ENCODE results near the gene TMEM63B. TPM values are rescaled to one million over a fixed set of nuclear protein-coding genes. Genes with fewer than 3 reads are reported as not detected.

Gene TMEM63B
- total RNA-seq, 2 donors from 2014 or later: 7.6 to 11.9 TPM

- intact Hi-C loops (cut with DNase I): loop anchor here (10.0 kb wide), 1 partner anchor 169 kb away; the partner anchor contains the start of gene SPATS1
- no peak overlapping the region for H3K27ac ChIP-seq
- no peaks in the 10 kb centered on the region for H3K27me3 ChIP-seq
- no peak overlapping the region for H3K4me3 ChIP-seq
- DNase-seq: no peak
- TF ChIP-seq CTCF (IDR thresholded peaks at IDR 0.05) (no peak), POLR2A (IDR thresholded peaks at IDR 0.05) (no peak)
- H3K36me3 ChIP-seq (replicated peaks in 1 of 2; ENCODE audit: insufficient read depth in 1 of 2, low read depth in 2 of 2): no peaks in the 10 kb centered on the region
- no peak for ATAC-seq
- H3K4me1 ChIP-seq: peaks cover 4% of the 10 kb centered on the region
- 73 to 74% methylated on average over 6 to 15 of the region's 15 CpGs for whole genome bisulfite sequencing, 2 donors
- no peaks in the 10 kb centered on the region for H3K9me3 ChIP-seq
Measured at GRCh38 chr6:44176130-44176761, 48.9 kb downstream of the TMEM63B start.

GRCh38 chr6:44176762-44177509 lies 49.6 kb downstream of the TMEM63B start:
- DNase-seq: no peak
- H3K36me3 ChIP-seq (replicated peaks in 1 of 2; ENCODE audit: insufficient read depth in 1 of 2, low read depth in 2 of 2): no peaks in the 10 kb centered on the region
- H3K4me3 ChIP-seq: no peak overlapping the region
- TF ChIP-seq CTCF (IDR thresholded peaks at IDR 0.05): no peak
- TF ChIP-seq POLR2A (IDR thresholded peaks at IDR 0.05): no peak
- intact Hi-C loops (cut with DNase I): loop anchor here (10.0 kb wide), 1 partner anchor 168 kb away; the partner anchor contains the start of gene SPATS1
- H3K9me3 ChIP-seq: no peaks in the 10 kb centered on the region
- ATAC-seq: no peak
- no peaks in the 10 kb centered on the region for H3K27me3 ChIP-seq
- WGBS, 2 donors: 65 to 81% methylated on average over 23 of the region's 24 CpGs
- H3K27ac ChIP-seq: no peak overlapping the region
- peaks cover 4% of the 10 kb centered on the region for H3K4me1 ChIP-seq

GRCh38 chr6:44177691-44178423 lies 50.5 kb downstream of the TMEM63B start:
- ATAC-seq (peak; percentile 57), DNase-seq (peak in 3 of 4 donors; percentile 31 to 62 (median 50))
- no peak for TF ChIP-seq CTCF (IDR thresholded peaks at IDR 0.05)
- TF ChIP-seq POLR2A (IDR thresholded peaks at IDR 0.05): no peak
- H3K27ac ChIP-seq: no peak overlapping the region
- peaks cover 3% of the 10 kb centered on the region for H3K4me1 ChIP-seq
- intact Hi-C loops (cut with DNase I): loop anchor here (10.0 kb wide), 1 partner anchor 167 kb away; the partner anchor contains the start of gene SPATS1
- 87 to 90% methylated on average over 13 of the region's 13 CpGs for WGBS, 2 donors
- no peaks in the 10 kb centered on the region for H3K36me3 ChIP-seq (replicated peaks in 1 of 2; ENCODE audit: insufficient read depth in 1 of 2, low read depth in 2 of 2)
- H3K9me3 ChIP-seq: no peaks in the 10 kb centered on the region
- H3K27me3 ChIP-seq: no peaks in the 10 kb centered on the region
- no peak overlapping the region for H3K4me3 ChIP-seq

GRCh38 chr6:44178424-44179071 lies 51.2 kb downstream of the TMEM63B start:
- Histone ChIP-seq H3K9me3 (no peaks in the 10 kb centered on the region), H3K27ac (no peak overlapping the region), H3K4me1 (no peaks in the 10 kb centered on the region), H3K36me3 (replicated peaks in 1 of 2; ENCODE audit: insufficient read depth in 1 of 2, low read depth in 2 of 2) (no peaks in the 10 kb centered on the region), H3K4me3 (no peak overlapping the region), H3K27me3 (no peaks in the 10 kb centered on the region)
- 76 to 79% methylated on average over 9 of the region's 9 CpGs for WGBS, 2 donors
- no peak for TF ChIP-seq POLR2A (IDR thresholded peaks at IDR 0.05)
- intact Hi-C loops (cut with DNase I): loop anchor here (10.0 kb wide), 1 partner anchor 166 kb away; the partner anchor contains the start of gene SPATS1
- ATAC-seq (no peak), DNase-seq (no peak)
